ENCODE data around the gene MARK4.

Gene MARK4

GRCh38 chr19:45340232-45340898 is 89.3 kb downstream of the MARK4 start, which contains the start of gene KLC3:
Gene KLC3 (plus strand): TSS chr19:45340750. CDS start chr19:45345542, 4,792 bp downstream.
- TF ChIP-seq, protein P1, sequence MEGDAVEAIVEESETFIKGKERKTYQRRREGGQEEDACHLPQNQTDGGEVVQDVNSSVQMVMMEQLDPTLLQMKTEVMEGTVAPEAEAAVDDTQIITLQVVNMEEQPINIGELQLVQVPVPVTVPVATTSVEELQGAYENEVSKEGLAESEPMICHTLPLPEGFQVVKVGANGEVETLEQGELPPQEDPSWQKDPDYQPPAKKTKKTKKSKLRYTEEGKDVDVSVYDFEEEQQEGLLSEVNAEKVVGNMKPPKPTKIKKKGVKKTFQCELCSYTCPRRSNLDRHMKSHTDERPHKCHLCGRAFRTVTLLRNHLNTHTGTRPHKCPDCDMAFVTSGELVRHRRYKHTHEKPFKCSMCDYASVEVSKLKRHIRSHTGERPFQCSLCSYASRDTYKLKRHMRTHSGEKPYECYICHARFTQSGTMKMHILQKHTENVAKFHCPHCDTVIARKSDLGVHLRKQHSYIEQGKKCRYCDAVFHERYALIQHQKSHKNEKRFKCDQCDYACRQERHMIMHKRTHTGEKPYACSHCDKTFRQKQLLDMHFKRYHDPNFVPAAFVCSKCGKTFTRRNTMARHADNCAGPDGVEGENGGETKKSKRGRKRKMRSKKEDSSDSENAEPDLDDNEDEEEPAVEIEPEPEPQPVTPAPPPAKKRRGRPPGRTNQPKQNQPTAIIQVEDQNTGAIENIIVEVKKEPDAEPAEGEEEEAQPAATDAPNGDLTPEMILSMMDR (IDR thresholded peaks at IDR 0.05; ENCODE audit: extremely low read depth, insufficient read depth, missing control alignments): no peak
- peak; percentile 71 for DNase-seq (ENCODE audit: low spot score)
- in situ Hi-C loops (cut with MboI; ENCODE audit: low pct_unique_long_range_greater_than_20kb, low sequenced_read_pairs, unreplicated experiment): no loop called here

DNA sequence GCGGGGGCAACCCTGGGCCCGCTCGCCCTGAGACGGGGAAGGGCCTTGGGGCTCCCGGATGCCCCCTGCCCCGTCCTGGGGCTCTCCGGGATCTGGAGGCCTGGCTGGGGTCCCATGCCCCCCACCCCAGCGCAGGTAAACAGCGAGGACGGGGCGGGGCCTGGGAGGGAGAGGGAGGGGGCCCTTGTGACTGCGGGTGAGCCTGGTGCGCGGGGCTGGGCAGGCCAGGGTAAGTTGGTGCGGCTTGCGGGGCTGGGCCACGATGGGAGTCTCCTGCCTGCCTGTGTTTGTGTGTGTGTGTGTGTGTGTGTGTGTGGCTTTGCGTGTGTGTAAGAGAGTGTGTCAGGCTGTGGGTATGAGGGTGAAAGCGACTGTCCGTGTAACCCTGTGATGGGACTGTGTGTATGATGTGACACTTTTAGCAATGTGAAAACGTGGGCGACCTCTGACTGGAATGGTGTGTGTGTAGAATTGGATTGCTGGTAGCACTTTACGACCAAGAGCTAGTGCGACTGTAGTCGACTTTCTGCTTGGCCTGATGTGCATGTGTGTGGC is 89.9 kb downstream of the MARK4 start:
- DNase-seq (ENCODE audit: low spot score): no peak
- TF ChIP-seq, protein P1 (IDR thresholded peaks at IDR 0.05; ENCODE audit: extremely low read depth, insufficient read depth, missing control alignments): no peak
- in situ Hi-C loops (cut with MboI; ENCODE audit: low pct_unique_long_range_greater_than_20kb, low sequenced_read_pairs, unreplicated experiment): no loop called here

DNA sequence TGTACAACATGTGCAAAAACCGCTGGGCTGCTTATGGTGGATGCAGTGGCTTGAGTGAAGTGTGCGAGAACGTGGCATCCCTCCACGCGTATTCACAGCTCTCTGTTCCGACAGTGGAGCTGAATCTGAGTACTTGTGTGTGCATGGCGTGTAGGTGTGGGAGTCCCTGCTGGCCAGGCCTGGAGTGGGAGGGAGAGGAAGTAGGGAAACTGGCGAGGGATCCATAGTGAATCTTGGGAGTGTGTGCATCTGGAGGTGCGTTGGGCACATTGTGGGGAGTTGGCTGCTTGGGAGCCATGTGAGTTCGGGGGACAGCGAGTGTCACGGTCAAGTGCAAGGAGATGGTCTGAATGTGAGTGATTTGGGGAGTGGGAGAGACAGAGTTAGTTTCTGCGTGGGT is 91.8 kb downstream of the MARK4 start:
- TF ChIP-seq, protein P1 (IDR thresholded peaks at IDR 0.05; ENCODE audit: extremely low read depth, insufficient read depth, missing control alignments): no peak
- in situ Hi-C loops (cut with MboI; ENCODE audit: low pct_unique_long_range_greater_than_20kb, low sequenced_read_pairs, unreplicated experiment): no loop called here

DNA sequence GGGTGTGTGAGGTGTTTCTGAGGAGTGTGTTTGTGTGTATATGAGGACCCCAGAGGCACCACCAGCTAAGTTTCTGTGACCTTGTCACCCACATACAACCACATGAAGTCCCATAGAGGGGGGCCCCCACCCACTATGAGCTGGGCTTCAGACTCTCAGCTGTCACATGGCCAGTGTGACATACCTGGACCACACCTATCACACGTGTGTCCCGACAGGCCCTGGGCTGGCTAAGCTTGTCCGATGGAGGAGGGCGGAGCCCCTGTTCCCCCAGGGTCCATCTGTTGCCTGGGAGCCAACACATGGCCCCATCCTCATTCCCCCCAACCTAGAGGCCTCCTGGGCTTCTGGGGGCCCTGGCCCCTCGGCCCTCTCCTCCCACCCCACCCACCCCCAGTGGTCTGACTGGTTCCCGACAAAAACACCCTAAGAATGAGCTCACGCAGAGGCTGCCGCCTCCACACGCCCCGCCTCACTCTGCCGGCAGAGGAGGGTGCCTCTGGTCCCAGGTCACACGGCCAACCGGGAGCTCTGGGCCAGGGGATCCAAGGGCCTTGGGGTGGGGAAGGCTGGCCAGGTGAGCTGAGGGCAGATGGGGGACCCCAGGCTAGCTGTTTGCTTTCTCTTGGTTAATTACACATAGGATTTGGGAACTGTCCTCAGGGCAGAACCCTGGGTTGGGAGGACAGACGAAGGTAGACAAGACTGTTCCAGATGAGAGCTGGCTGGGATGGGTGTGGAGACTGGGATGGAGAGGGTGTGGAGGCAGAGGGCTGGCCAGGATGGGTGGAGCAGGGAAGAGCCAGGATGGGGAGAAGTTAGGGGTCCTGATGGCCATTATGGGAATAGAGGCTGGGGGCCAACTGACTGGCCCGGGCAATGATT is 93.8 kb downstream of the MARK4 start:
- DNase-seq (ENCODE audit: low spot score): no peak
- TF ChIP-seq, protein P1 (IDR thresholded peaks at IDR 0.05; ENCODE audit: extremely low read depth, insufficient read depth, missing control alignments): no peak
- in situ Hi-C loops (cut with MboI; ENCODE audit: low pct_unique_long_range_greater_than_20kb, low sequenced_read_pairs, unreplicated experiment): no loop called here

More for the DNA sequence above, 91.8 kb downstream of the MARK4 start:
- DNase-seq (ENCODE audit: low spot score): no peak

DNA sequence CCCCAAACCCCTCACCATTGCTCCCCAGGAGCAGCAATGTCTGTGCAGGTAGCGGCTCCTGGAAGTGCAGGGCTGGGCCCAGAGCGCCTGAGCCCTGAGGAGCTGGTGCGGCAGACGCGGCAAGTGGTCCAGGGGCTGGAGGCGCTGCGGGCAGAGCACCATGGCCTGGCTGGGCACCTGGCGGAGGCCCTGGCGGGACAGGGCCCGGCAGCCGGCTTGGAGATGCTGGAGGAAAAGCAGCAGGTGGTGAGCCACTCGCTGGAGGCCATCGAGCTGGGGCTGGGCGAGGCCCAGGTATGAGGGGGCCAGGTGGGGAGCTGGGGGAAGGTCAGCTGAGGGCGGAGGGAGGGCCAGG is 94.4 kb downstream of the MARK4 start:
- in situ Hi-C loops (cut with MboI; ENCODE audit: low pct_unique_long_range_greater_than_20kb, low sequenced_read_pairs, unreplicated experiment): no loop called here
- DNase-seq (ENCODE audit: low spot score): no peak
- TF ChIP-seq, protein P1 (IDR thresholded peaks at IDR 0.05; ENCODE audit: extremely low read depth, insufficient read depth, missing control alignments): no peak

- DNase-seq (ENCODE audit: low spot score): no peak
- TF ChIP-seq, protein P1 (IDR thresholded peaks at IDR 0.05; ENCODE audit: extremely low read depth, insufficient read depth, missing control alignments): no peak
- in situ Hi-C loops (cut with MboI; ENCODE audit: low pct_unique_long_range_greater_than_20kb, low sequenced_read_pairs, unreplicated experiment): no loop called here
Observed at GRCh38 chr19:45346449-45346848, 95.4 kb downstream of the MARK4 start.

Data from GM13977 (cell line).